Suprapubic skin (tissue), 4 donors: ENCODE measurements around the gene TFDP1. TPM values are rescaled to one million over a fixed set of nuclear protein-coding genes. Genes with fewer than 3 reads are reported as not detected.
"Not testable (repeated sequence)": the region's sequence is repeated elsewhere in the genome, so short reads cannot be mapped to it uniquely, and the experiment has no call there.

Experiments
- DNase-seq, 2 donors: peaks; one replicate each; pipeline ENCODE4 v3.0.0-alpha.2; 2019; ENCODE audit warnings: low spot score in 2 of 2
- H3K27ac ChIP-seq: fragments of 200-600 bp; sonication (generic); one replicate; pipeline ENCODE4 v1.5.1; 2019
- H3K27me3 ChIP-seq: fragments of 200-600 bp; sonication (generic); one replicate; pipeline ENCODE4 v1.5.1; 2019
- H3K36me3 ChIP-seq: fragments of 200-600 bp; sonication (generic); one replicate; pipeline ENCODE4 v1.5.1; 2019
- H3K4me1 ChIP-seq: fragments of 200-600 bp; sonication (generic); one replicate; pipeline ENCODE4 v1.5.1; 2019
- H3K4me3 ChIP-seq: fragments of 200-600 bp; sonication (generic); one replicate; pipeline ENCODE4 v1.5.1; 2019; ENCODE audit warnings: mild to moderate bottlenecking
- H3K9me3 ChIP-seq: fragments of 200-600 bp; sonication (generic); one replicate; pipeline ENCODE4 v1.5.1; 2019
- EP300 ChIP-seq: sonication (generic); formaldehyde crosslinking; IDR thresholded peaks from one replicate; pipeline ENCODE4 v1.6.1; 2017; ENCODE audit warnings: antibody characterized with exemption
- POLR2A ChIP-seq, 2 donors: fragments of 450-650 bp; IDR thresholded peaks; one replicate each; pipeline ENCODE4 v1.6.1; 2017; ENCODE audit warnings: antibody characterized with exemption in 2 of 2, mild to moderate bottlenecking in 2 of 2, moderate library complexity in 2 of 2
- POLR2AphosphoS5 ChIP-seq, 3 donors: sonication (generic); formaldehyde crosslinking; IDR thresholded peaks; one replicate each; pipeline ENCODE4 v1.6.1; 2017; ENCODE audit warnings: antibody characterized with exemption in 3 of 3
- WGBS: methylation state at CpG from one replicate; pipeline ENCODE4 v1.1.5; 2018; 5-methylcytosine and 5-hydroxymethylcytosine counted together
- total RNA-seq, 4 donors: library from RNA; depleted of rRNA; stranded (reverse); fragments of >200 nt; gene quantifications; one replicate each; pipeline ENCODE4 v1.1.0, GENCODE V29; 2016
- TF ChIP-seq, protein P1 (sequence below), 2 donors: fragments of 200-600 bp in 1 of 2; fragments of 450-650 bp in 1 of 2; sonication (generic) in 1 of 2; IDR thresholded peaks; one replicate each; pipeline ENCODE4 v1.5.1; 2016 to 2019; ENCODE audit warnings: antibody characterized with exemption in 2 of 2, mild to moderate bottlenecking in 1 of 2, moderate library complexity in 1 of 2

The TFDP1 gene
- total RNA-seq, 4 donors from 2014 or later, result 47.5 to 63.3 (median 52.0) TPM

DNA sequence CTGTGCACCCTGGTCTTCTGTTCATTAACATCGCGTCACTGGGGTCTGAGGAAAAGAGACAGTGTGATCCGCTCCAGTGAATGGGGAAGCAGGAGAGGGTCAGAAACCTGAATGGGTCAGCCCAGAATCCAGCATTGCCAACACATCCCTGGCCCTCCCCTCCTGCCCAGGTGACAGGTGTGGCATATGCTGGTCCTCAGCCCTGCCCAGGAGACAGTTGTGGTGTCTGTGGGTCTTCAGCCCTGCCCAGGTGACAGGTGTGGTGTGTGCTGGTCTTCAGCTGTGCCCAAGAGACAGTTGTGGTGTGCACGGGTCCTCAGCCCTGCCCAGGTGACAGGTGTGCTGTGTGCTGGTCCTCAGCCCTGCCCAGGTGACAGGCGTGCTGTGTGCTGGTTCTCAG is 8.0 kb downstream of the TFDP1 start:
- Histone ChIP-seq H3K4me3 (no peak overlapping the region), H3K9me3 (no peaks in the 10 kb centered on the region), H3K27ac (no peak overlapping the region), H3K27me3 (no peaks in the 10 kb centered on the region), H3K36me3 (peaks cover 17% of the 10 kb centered on the region), H3K4me1 (no peaks in the 10 kb centered on the region)
- TF ChIP-seq EP300 (no peak), POLR2AphosphoS5 (IDR thresholded peaks at IDR 0.05) (no peak), POLR2A (IDR thresholded peaks at IDR 0.05) (no peak)
- TF ChIP-seq, protein P1, sequence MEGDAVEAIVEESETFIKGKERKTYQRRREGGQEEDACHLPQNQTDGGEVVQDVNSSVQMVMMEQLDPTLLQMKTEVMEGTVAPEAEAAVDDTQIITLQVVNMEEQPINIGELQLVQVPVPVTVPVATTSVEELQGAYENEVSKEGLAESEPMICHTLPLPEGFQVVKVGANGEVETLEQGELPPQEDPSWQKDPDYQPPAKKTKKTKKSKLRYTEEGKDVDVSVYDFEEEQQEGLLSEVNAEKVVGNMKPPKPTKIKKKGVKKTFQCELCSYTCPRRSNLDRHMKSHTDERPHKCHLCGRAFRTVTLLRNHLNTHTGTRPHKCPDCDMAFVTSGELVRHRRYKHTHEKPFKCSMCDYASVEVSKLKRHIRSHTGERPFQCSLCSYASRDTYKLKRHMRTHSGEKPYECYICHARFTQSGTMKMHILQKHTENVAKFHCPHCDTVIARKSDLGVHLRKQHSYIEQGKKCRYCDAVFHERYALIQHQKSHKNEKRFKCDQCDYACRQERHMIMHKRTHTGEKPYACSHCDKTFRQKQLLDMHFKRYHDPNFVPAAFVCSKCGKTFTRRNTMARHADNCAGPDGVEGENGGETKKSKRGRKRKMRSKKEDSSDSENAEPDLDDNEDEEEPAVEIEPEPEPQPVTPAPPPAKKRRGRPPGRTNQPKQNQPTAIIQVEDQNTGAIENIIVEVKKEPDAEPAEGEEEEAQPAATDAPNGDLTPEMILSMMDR (IDR thresholded peaks at IDR 0.05), result no peak
- DNase-seq, result peak in 1 of 2 donors; percentile 40
- WGBS, result 100% methylated on average over 1 of the region's 5 CpGs

GRCh38 chr13:113594066-113594821 is 9.7 kb downstream of the TFDP1 start:
- 93% methylated on average over 8 of the region's 21 CpGs for WGBS
- H3K27me3 ChIP-seq, H3K9me3 ChIP-seq, H3K4me1 ChIP-seq, H3K4me3 ChIP-seq, H3K27ac ChIP-seq: not testable (repeated sequence)
- DNase-seq, result peak; percentile 41 to 66
- H3K36me3 ChIP-seq, result peaks cover 25% of the 10 kb centered on the region

DNA sequence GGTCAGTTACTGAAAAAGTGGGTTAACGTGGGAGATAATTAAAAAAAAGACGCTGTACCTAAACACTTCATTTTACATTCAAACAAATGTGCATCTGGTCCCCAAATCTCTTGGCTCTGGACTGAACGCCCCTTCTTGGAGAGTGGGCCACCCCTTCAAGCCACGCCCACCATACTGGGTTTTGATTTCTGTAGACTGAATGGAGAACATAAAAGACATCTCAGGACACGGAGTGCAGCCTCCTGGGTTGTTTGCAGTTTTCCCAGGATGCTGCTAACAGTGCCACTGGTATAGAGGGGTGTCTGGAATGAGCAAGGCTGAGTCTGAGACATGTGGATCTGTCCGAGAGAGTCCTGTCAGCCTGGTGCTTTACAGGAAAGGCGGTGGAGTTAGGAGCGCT is 10.6 kb downstream of the TFDP1 start:
- WGBS, result 95% methylated on average over 8 of the region's 8 CpGs
- H3K36me3 ChIP-seq, result peaks cover 25% of the 10 kb centered on the region
- TF ChIP-seq EP300 (no peak), POLR2A (IDR thresholded peaks at IDR 0.05) (no peak), POLR2AphosphoS5 (IDR thresholded peaks at IDR 0.05) (no peak)
- TF ChIP-seq, protein P1 (IDR thresholded peaks at IDR 0.05), result no peak
- no peaks in the 10 kb centered on the region for H3K27me3 ChIP-seq
- H3K4me1 ChIP-seq, result no peaks in the 10 kb centered on the region
- H3K27ac ChIP-seq, result no peak overlapping the region
- H3K4me3 ChIP-seq, result no peak overlapping the region
- peak; percentile 30 to 63 for DNase-seq
- no peaks in the 10 kb centered on the region for H3K9me3 ChIP-seq

GRCh38 chr13:113596321-113597200 is 12.0 kb downstream of the TFDP1 start:
- no peaks in the 10 kb centered on the region for H3K9me3 ChIP-seq
- DNase-seq, result peak; percentile 44 to 56
- peaks cover 32% of the 10 kb centered on the region for H3K36me3 ChIP-seq
- TF ChIP-seq, protein P1 (IDR thresholded peaks at IDR 0.05), result no peak
- TF ChIP-seq POLR2AphosphoS5 (IDR thresholded peaks at IDR 0.05) (no peak), EP300 (no peak), POLR2A (IDR thresholded peaks at IDR 0.05) (no peak)
- no peak overlapping the region for H3K4me3 ChIP-seq
- WGBS, result 95% methylated on average over 15 of the region's 27 CpGs
- no peak overlapping the region for H3K27ac ChIP-seq
- H3K4me1 ChIP-seq, result no peaks in the 10 kb centered on the region
- no peaks in the 10 kb centered on the region for H3K27me3 ChIP-seq

- WGBS, result 92% methylated on average over 21 of the region's 24 CpGs
- Histone ChIP-seq H3K36me3 (peaks cover 32% of the 10 kb centered on the region), H3K4me1 (no peaks in the 10 kb centered on the region)
Observed at GRCh38 chr13:113597391-113598080, 13.0 kb downstream of the TFDP1 start.

More at GRCh38 chr13:113597391-113598080, 13.0 kb downstream of the TFDP1 start:
- Histone ChIP-seq H3K4me3 (no peak overlapping the region), H3K27ac (no peak overlapping the region), H3K9me3 (no peaks in the 10 kb centered on the region), H3K27me3 (no peaks in the 10 kb centered on the region)
- TF ChIP-seq POLR2A (IDR thresholded peaks at IDR 0.05) (no peak), POLR2AphosphoS5 (IDR thresholded peaks at IDR 0.05) (no peak), EP300 (no peak)
- TF ChIP-seq, protein P1 (IDR thresholded peaks at IDR 0.05), result no peak
- peak; percentile 35 to 43 for DNase-seq
